GM19467 (cell line): ENCODE measurements around the gene PAX5.

ENCODE experiments used
- ATAC-seq: cut with Tn5 transposase; IDR thresholded peaks from one replicate; pipeline ENCODE4 v1.9.1; 2021; ENCODE audit warnings: mild to moderate bottlenecking, moderate library complexity; ENCODE audit not compliant: unreplicated experiment

Gene PAX5

GRCh38 chr9:36903541-36904435 lies 130.3 kb downstream of the PAX5 start:
- no peak for ATAC-seq

DNA sequence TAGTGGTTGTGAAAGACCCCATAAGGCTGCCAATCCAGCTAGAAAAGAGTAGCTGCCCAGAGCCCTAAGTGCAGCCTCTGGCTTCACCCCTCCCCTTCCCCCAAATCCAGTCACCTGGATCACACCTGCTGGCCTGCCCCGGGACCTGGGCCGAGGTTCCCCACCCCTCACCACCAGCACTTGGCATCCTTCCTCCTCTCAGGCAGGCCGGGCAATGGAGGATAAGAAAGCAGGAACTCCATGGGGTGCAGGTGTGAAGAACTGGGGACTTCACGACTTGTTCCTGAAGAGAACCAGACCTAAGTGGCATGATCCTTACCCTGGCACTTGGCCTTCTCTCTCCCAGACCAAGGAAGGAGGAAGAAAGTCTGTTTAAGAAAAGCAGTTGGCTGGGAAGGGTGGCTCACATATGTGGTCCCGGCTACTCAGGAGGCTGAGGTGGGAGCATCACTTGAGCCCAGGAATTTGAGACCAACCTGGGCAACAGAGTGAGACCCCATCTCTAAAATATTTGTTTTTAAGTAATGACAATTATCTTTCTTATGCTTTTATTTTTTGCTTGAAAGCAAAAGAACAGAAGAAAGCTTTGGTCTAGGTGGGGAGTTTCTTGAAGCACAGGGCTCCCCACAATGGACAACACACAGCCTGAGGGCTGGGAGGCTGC lies 131.1 kb downstream of the PAX5 start:
- ATAC-seq: no peak

GRCh38 chr9:36902080-36902716 lies 131.9 kb downstream of the PAX5 start:
- no peak for ATAC-seq

- ATAC-seq: no peak
Measured at GRCh38 chr9:36901528-36901927, 132.5 kb downstream of the PAX5 start.

- ATAC-seq: no peak
Measured at GRCh38 chr9:36900856-36901220, 133.2 kb downstream of the PAX5 start.

DNA sequence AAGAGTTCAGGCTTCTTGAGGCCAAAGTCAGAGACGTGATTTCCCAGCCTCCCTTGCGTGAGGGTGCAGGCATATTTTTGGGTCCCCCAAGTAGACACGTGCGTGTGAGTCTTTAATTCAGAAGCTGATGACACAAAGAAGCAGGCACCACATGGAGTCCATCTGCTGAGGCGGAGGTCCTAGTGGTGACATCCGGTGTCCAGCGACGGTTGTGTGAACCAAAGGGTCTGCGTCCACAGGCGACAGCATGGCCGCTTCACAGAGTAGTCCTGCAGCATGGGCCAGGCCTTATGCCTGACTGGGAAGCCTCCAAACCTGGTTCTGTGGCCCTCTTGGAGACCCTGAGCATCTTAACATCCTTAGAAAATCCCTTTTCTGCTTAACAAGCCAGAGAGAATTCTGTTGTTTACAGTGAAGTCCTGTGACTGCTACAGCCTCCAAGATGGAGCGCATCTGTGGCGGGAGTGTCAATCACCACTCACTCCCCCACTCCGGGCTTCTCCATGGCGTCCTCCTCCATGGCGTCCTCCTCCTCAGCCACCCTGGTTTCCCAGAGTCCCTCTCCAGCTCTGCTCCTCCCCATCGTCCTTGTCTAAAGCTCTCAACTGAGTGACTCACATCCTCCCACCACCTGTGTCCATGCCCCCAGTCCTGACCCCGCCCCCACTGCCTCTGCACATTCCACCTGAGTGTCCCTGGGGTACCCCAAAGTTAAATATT lies 133.8 kb downstream of the PAX5 start:
- no peak for ATAC-seq

- no peak for ATAC-seq
Measured at GRCh38 chr9:36899406-36899805, 134.7 kb downstream of the PAX5 start.

DNA sequence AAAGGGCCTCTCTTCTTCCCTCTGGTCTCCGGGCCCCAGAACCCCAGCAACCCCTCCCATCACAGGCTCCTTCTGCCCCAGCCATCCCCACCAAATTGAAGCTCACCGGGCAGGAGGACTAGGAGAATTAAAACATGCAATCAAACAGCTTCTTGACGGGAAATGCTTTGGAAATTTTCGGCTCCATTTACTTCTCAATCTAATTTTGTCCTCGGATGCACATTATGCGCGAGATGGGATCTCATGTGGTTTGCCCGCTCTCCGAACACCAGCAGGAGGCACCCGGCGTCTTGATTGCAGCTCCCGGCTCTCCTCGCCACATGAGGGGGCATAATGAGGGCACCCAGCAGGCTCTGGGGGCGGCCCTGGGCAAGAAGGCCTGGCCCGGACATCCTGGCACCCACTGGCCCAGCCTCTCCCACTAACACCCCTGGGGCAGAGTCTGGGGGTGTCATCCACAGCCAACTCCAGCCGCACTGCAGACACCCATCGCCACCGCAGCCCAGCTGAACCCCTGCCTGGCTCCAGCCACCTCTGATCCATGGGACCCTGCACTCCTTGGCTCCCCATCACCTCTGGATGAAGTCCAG lies 135.5 kb downstream of the PAX5 start:
- no peak for ATAC-seq

GRCh38 chr9:36897478-36897877 lies 136.6 kb downstream of the PAX5 start:
- no peak for ATAC-seq

DNA sequence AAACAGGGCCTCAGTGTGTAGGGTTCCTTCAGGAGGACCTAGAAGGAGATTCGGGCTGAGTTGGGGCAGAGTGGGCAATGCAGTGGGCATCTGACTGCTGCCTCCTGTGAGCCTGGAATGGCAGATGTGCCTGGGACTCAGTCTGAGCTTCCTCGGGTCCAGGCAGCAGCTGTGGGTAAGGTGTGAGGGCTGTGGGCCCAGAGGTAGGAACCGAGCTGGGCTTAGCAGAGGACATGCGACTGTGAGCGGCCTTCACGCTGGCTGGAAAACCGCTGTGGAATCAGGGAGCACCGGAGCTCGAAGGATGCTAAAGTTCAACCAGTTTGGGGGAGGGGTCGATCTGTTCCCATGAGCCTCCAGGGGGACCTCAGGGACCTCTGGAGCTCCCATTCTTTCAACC lies 137.0 kb downstream of the PAX5 start:
- ATAC-seq: no peak

DNA sequence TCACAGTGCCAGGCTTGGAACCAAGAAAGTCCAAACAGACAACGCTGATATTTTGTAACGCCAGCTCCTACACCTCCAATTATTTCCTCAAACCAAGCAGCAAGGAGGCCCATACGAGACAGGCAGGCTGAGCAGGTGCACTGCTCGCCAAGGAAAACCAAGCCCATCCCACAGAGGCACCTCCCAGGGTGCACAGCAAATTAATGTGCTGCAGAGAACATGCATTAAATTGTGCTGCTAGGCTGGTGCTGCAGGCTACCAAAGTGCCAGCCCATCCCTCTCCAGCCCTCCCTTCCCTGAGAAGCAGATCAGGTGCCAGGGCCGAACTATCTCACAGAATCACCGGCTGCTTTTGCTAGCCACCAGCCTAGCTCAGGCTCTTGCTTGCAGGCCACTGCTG lies 137.8 kb downstream of the PAX5 start:
- ATAC-seq: no peak

GRCh38 chr9:36895744-36896260 lies 138.3 kb downstream of the PAX5 start:
- ATAC-seq: no peak

DNA sequence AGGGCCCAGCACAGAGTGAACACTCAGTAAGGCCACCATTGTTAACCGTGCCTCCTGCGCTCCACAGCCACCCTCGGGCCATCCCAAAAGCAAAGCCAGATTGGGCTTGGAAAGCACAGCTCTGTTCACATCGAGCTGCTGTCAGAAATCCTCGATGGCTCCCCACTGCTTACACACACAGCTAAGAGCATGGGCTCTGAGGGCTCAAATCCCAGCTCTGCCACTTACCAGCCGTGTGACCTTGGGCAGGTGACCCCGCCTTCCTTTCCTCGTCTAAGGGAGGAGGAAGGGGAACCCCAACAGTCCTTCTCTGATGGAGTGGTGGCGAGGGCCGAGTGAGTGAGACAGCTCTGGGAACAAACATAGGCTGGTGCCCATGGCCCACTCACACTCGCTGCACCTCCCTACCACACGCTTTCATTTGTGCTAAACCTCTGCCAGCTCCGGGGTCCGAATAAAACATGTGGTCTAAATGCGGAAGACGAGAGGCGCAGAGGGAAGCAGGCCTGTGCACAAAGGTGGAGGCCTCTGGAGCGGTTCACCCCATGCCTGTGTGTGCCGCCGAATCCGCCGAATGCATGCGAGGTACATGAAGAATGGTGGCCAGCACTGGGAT lies 139.3 kb downstream of the PAX5 start:
- ATAC-seq: no peak

DNA sequence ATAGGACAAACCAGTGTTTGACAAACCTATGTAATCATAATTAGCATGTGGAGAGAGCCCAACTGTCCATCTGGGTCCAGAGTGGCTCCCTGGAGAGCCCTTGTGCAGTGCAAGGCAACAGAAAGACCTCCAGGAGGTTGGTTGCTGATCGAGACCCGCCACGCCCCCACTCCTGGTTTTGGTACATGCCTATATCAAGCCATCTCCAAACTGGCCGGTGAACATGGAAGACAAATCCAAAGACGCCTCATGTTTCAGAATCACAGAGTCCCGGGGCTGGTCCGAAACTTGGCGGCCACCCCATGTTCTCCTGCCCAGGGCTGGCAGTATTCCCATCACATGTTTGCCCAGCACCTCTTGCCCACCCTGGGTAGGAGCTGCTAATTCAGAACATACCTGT lies 140.2 kb downstream of the PAX5 start:
- ATAC-seq: no peak

GRCh38 chr9:36893184-36893583 lies 140.9 kb downstream of the PAX5 start:
- ATAC-seq: no peak

GRCh38 chr9:36892279-36892678 lies 141.8 kb downstream of the PAX5 start:
- ATAC-seq: no peak

DNA sequence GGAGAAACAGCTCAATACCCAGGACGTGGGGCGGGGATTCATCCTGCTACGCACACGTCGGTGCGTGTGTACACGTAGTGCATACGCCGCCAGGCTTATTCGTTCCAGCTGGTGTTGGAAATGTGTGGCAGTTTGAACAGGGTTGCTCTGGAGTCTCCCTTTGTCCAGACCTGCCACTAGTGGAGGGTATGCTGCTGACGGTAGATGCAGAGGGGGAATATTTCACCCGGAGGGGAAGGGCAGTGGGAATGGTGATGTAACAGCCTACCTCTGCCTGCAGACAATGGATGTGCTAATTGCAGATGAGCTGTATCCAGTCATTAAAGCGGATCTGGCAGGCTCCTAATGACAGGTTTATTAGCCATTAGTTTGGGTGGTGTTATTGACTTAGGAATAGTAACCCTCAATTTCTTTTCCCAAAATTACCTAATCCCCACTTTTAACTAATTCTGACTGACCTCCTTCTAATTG lies 142.7 kb downstream of the PAX5 start:
- no peak for ATAC-seq

GRCh38 chr9:36889844-36890243 lies 144.2 kb downstream of the PAX5 start:
- ATAC-seq: no peak

DNA sequence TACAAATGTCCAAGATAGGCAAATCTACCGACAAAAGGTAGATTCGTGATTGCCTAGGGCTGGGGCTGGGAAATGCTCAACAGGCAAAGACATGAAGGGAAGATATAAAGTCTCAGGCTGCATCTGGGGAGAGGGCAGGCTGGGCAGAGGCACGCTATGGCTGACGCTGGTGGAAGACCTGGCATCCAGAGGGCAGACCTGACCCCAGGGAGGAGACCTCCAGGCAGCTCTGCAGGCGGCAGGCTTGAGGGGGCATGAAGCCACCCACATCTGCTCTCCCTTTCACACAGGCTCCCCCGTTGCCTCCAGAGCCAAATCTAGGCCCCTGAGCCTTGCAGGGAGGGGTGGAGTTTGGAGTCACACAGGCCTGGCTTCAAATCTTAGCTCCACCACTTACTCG lies 145.5 kb downstream of the PAX5 start:
- no peak for ATAC-seq

DNA sequence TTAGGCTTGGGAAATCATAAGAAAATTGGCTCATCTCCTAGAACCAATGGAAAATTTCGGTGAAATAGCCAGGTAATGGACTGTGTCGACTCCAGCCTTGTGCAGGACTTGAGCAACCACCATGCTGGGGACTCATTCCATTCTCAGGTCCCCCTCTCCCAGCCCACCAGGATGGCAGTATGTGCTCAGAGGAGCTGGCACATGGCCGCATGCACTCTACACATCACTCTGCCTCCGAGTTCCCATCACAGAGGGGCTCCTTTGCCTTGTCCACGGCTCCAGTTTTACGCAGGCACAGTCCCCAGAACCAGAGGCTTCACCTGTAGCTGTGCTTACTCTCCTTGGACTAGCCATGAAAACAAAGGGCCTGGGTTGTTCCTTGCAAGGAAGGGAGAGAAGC lies 149.3 kb downstream of the PAX5 start:
- ATAC-seq: no peak
